ENCODE results near the gene DHCR24.

GRCh38 chr1:54919367-54920359, 32.7 kb upstream of the DHCR24 start:
- TF ChIP-seq, protein P1, sequence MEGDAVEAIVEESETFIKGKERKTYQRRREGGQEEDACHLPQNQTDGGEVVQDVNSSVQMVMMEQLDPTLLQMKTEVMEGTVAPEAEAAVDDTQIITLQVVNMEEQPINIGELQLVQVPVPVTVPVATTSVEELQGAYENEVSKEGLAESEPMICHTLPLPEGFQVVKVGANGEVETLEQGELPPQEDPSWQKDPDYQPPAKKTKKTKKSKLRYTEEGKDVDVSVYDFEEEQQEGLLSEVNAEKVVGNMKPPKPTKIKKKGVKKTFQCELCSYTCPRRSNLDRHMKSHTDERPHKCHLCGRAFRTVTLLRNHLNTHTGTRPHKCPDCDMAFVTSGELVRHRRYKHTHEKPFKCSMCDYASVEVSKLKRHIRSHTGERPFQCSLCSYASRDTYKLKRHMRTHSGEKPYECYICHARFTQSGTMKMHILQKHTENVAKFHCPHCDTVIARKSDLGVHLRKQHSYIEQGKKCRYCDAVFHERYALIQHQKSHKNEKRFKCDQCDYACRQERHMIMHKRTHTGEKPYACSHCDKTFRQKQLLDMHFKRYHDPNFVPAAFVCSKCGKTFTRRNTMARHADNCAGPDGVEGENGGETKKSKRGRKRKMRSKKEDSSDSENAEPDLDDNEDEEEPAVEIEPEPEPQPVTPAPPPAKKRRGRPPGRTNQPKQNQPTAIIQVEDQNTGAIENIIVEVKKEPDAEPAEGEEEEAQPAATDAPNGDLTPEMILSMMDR (IDR thresholded peaks at IDR 0.05), result no peak
- no peak for TF ChIP-seq EZH2 (IDR thresholded peaks at IDR 0.05; ENCODE audit: borderline replicate concordance, insufficient read depth, low read depth, low read length, poor library complexity, severe bottlenecking)
